GM23248 (cell line): ENCODE results near the gene SDC3.

ENCODE experiments used
- EZH2 ChIP-seq: fragments of 200-600 bp; sonication (generic); IDR thresholded peaks from 2 replicates; pipeline ENCODE4 v1.6.1; 2018; ENCODE audit warnings: antibody characterized with exemption, mild to moderate bottlenecking; ENCODE audit not compliant: insufficient read depth, poor library complexity, severe bottlenecking
- EZH2phosphoT487 ChIP-seq: fragments of 200-600 bp; sonication (generic); IDR thresholded peaks from 2 replicates; pipeline ENCODE4 v1.6.1; 2018; ENCODE audit warnings: antibody characterized with exemption, moderate library complexity, mild to moderate bottlenecking, low read depth; ENCODE audit not compliant: insufficient read depth

GRCh38 chr1:30915491-30916230 lies 7.1 kb upstream of the SDC3 start:
- TF ChIP-seq EZH2 (no peak), EZH2phosphoT487 (no peak)
